Prostate gland (tissue), 2 donors: ENCODE results near the gene FAM181B.

Source experiments
- CTCF ChIP-seq, 4 experiments: fragments of 200-600 bp in 2 of 4; fragments of 450-650 bp in 2 of 4; sonication (generic) in 2 of 4; IDR thresholded peaks; 1 replicate in 3 of 4; 2 replicates in 1 of 4; pipeline ENCODE4 v1.5.1; 2016 to 2019; ENCODE audit warnings: antibody characterized with exemption in 4 of 4, mild to moderate bottlenecking in 2 of 4, moderate library complexity in 2 of 4
- POLR2A ChIP-seq: fragments of 450-650 bp; IDR thresholded peaks from one replicate; pipeline ENCODE4 v1.6.1; 2016; ENCODE audit warnings: antibody characterized with exemption, mild to moderate bottlenecking
- POLR2AphosphoS5 ChIP-seq: sonication (generic); formaldehyde crosslinking; IDR thresholded peaks from one replicate; pipeline ENCODE4 v1.6.1; 2017; ENCODE audit warnings: antibody characterized with exemption

DNA sequence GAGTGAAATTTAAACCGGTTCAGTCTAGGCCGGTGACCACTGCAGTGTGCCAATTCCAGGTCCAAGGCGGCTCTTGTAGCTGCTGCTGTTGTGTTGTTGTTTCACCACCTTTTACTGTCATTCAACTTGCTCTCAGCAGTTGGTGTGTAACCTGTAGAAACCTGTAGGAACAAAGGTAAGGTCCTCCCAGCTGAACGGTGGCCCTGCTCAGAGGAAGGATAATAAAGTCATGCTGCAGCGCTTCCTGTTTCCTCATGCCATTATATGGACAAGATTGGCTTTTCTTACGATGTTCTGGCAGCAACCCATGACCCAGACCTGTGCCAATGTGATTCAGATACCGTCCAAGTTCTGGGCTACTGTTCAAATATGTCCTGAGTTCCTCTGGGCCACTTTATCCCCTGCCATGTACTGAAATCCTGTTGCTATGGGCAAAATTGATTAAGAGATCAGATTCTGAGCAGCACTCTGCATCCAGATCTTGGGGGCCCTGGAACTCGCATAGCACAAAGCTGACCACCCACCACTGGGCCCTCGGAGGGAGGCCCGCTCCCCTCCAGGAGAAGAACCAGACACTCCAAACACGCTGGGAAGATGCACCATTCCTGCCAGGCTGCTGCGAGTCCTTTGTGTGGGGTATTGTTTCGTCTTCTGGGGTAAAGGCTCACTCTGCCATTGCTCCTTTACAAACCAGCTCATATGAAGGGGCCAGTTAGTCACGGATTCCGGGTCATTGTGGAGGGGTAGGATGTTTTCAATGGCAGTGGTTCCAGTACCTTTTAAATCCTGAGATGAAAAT is 13.2 kb downstream of the FAM181B start:
- TF ChIP-seq POLR2A (no peak), CTCF (IDR thresholded peaks at IDR 0.05) (no peak), POLR2AphosphoS5 (no peak)
